GM21360 (cell line): ENCODE results near the gene TMEM234.
A peak's percentile ranks its signal among the peaks of the same experiment; 100 is the strongest.

ENCODE experiments used
- ATAC-seq: cut with Tn5 transposase; IDR thresholded peaks from one replicate; pipeline ENCODE4 v1.9.1; 2021; ENCODE audit warnings: mild to moderate bottlenecking, moderate library complexity; ENCODE audit not compliant: unreplicated experiment

The TMEM234 gene

GRCh38 chr1:32240140-32240951 lies 18.2 kb upstream of the TMEM234 start:
- no peak for ATAC-seq

GRCh38 chr1:32239790-32240139 lies 17.6 kb upstream of the TMEM234 start:
- no peak for ATAC-seq

GRCh38 chr1:32239337-32239736 lies 17.2 kb upstream of the TMEM234 start:
- ATAC-seq, result no peak

GRCh38 chr1:32234792-32235191 lies 12.6 kb upstream of the TMEM234 start:
- no peak for ATAC-seq

- ATAC-seq, result no peak
These were observed 10.6 kb upstream of the TMEM234 start for GRCh38 chr1:32232558-32233304.

GRCh38 chr1:32231843-32232432 lies 9.8 kb upstream of the TMEM234 start:
- ATAC-seq, result no peak

- no peak for ATAC-seq
These were observed 6.6 kb upstream of the TMEM234 start for GRCh38 chr1:32228771-32229170.

GRCh38 chr1:32224285-32224684 lies 2.1 kb upstream of the TMEM234 start:
- no peak for ATAC-seq

GRCh38 chr1:32223683-32224082 lies 1.5 kb upstream of the TMEM234 start:
- ATAC-seq, result no peak

- no peak for ATAC-seq
These were observed 573 bp downstream of the TMEM234 start for GRCh38 chr1:32221581-32221979.

GRCh38 chr1:32220746-32221580 lies 1.2 kb downstream of the TMEM234 start:
- ATAC-seq, result no peak

- no peak for ATAC-seq
These were observed 3.1 kb downstream of the TMEM234 start for GRCh38 chr1:32219022-32219421.

GRCh38 chr1:32216566-32216965 lies 5.6 kb downstream of the TMEM234 start:
- ATAC-seq, result no peak

GRCh38 chr1:32215629-32216480 lies 6.3 kb downstream of the TMEM234 start:
- no peak for ATAC-seq

GRCh38 chr1:32208891-32209328 lies 13.2 kb downstream of the TMEM234 start, which contains the start of gene DCDC2B:
TSS of gene DCDC2B (plus strand) at chr1:32209089. CDS start at chr1:32209094, 5 bp downstream.
- ATAC-seq, result no peak

GRCh38 chr1:32208469-32208868 lies 13.7 kb downstream of the TMEM234 start:
- no peak for ATAC-seq

- peak; percentile 52 for ATAC-seq
These were observed 16.5 kb downstream of the TMEM234 start, which contains the start of gene IQCC for GRCh38 chr1:32205401-32206370. TSS of gene IQCC (plus strand) at chr1:32205671. CDS start at chr1:32205682, 11 bp downstream.

GRCh38 chr1:32204943-32205361 lies 17.2 kb downstream of the TMEM234 start:
- ATAC-seq, result no peak
